Peyer's patch (tissue), 4 donors: Measurements from ENCODE around the gene SH3BP5L.

ENCODE experiments used
- CTCF ChIP-seq, 6 experiments: fragments of 450-650 bp in 4 of 6; fragments of 200-600 bp in 2 of 6; sonication (generic) in 1 of 6; IDR thresholded peaks; one replicate each; pipeline ENCODE4 v1.5.1; 2017 to 2019; ENCODE audit warnings: antibody characterized with exemption in 6 of 6, mild to moderate bottlenecking in 3 of 6, moderate library complexity in 1 of 6
- POLR2A ChIP-seq, 2 donors: fragments of 450-650 bp; IDR thresholded peaks; one replicate each; pipeline ENCODE4 v1.5.1; 2017; ENCODE audit warnings: antibody characterized with exemption in 2 of 2, mild to moderate bottlenecking in 2 of 2, moderate library complexity in 2 of 2

- TF ChIP-seq CTCF (IDR thresholded peaks at IDR 0.05): no peak
- TF ChIP-seq POLR2A (IDR thresholded peaks at IDR 0.05): no peak
These were observed 26.9 kb downstream of the SH3BP5L start for GRCh38 chr1:248798791-248799190.
